ENCODE measurements around the gene SH3PXD2A. TPM values are rescaled to one million over a fixed set of nuclear protein-coding genes. Genes with fewer than 3 reads are reported as not detected.

The SH3PXD2A gene
- total RNA-seq, 4 donors from 2014 or later = 12.1 to 68.5 (median 21.7) TPM

GRCh38 chr10:103566536-103566935 is 288.8 kb downstream of the SH3PXD2A start:
- TF ChIP-seq CTCF (IDR thresholded peaks at IDR 0.05) (no peak), POLR2A (IDR thresholded peaks at IDR 0.05) (no peak)
- no peak overlapping the region for H3K27ac ChIP-seq
- peaks cover 0 to 2% (median 0%) of the 10 kb centered on the region in 4 donors for H3K9me3 ChIP-seq
- no peak overlapping the region for H3K4me3 ChIP-seq
- H3K36me3 ChIP-seq = no peaks in the 10 kb centered on the region
- no peaks in the 10 kb centered on the region for H3K27me3 ChIP-seq
- no peak for DNase-seq
- peaks cover 0 to 10% (median 0%) of the 10 kb centered on the region in 4 donors for H3K4me1 ChIP-seq

- H3K9me3 ChIP-seq = peaks cover 0 to 6% (median 0%) of the 10 kb centered on the region in 4 donors
- no peak overlapping the region for H3K4me3 ChIP-seq
- H3K36me3 ChIP-seq = no peaks in the 10 kb centered on the region
- TF ChIP-seq CTCF (IDR thresholded peaks at IDR 0.05) (peak in 4 of 6 experiments; percentile 40 to 52 (median 48)), POLR2A (IDR thresholded peaks at IDR 0.05) (no peak)
- no peak for DNase-seq
- H3K4me1 ChIP-seq = no peaks in the 10 kb centered on the region
- no peak overlapping the region for H3K27ac ChIP-seq
- no peaks in the 10 kb centered on the region for H3K27me3 ChIP-seq
These were observed 290.4 kb downstream of the SH3PXD2A start for GRCh38 chr10:103564776-103565520.

DNA sequence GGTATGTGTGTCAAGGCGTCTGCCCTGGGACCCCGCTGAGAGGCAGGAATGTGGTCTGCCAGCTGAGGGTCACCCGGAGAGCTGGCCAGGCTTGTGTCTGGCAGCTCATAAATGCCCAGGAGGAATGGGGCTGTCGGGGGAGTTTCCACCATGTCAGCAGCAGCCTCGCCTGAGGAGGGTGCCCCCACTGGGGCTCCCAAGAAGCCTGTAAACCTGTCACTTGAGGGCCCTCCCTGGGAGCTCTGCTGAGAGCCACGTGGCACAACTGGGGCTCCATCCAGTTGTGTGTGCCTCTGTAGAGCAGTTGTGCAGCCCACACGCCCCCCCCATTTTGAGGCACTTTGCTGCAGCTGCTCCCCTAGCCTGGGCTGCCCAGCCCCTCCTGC is 291.3 kb downstream of the SH3PXD2A start:
- TF ChIP-seq CTCF (IDR thresholded peaks at IDR 0.05) (no peak), POLR2A (IDR thresholded peaks at IDR 0.05) (no peak)
- no peak overlapping the region for H3K4me3 ChIP-seq
- DNase-seq = no peak
- H3K27ac ChIP-seq = no peak overlapping the region
- H3K4me1 ChIP-seq = no peaks in the 10 kb centered on the region
- no peaks in the 10 kb centered on the region for H3K36me3 ChIP-seq
- peaks cover 0 to 6% (median 0%) of the 10 kb centered on the region in 4 donors for H3K9me3 ChIP-seq
- no peaks in the 10 kb centered on the region for H3K27me3 ChIP-seq

DNA sequence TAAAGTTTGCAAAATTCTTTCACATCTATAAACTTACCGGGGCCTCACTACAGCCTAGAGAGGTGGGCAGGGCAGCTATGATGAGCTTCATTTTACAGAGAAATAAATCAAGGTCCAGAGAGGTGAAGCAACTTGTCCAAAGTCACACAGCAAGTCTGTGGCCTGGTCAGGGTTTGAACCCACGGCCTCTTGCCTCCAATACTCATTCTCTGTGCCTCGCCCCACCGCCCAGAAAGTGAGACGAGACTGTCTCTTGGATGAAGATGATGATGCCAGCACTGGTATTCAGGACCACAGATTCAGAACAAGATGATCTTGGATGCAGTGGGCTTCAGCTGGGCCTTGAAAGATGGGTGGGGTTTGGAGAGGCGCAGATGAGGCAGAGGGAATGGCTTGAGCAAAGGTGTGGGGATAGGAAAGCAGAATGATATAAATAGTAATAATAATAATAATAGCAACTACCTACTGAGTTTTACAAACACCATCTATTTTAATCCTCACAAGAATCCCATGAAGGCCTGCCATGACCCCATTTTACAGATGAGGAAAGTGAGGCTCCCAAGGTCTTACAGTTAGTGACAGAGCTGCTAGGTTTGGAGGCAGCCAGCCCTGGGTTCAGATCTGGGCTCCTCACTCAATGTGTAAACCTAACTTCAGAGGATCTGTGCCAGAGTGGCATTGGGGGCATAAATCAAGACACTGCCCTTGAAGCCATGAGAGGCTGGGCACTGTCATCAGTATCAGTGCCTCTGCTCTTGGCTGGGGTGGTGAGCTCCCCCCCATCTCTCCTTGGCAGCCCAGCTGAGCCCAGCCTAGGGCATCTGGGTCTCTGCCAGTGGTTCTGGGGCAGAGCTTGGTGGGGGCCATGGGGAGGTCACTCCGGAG is 291.9 kb downstream of the SH3PXD2A start:
- no peak for DNase-seq
- Histone ChIP-seq H3K27me3 (no peaks in the 10 kb centered on the region), H3K36me3 (no peaks in the 10 kb centered on the region), H3K27ac (no peak overlapping the region), H3K9me3 (peaks cover 0 to 6% (median 0%) of the 10 kb centered on the region in 4 donors), H3K4me1 (no peaks in the 10 kb centered on the region), H3K4me3 (no peak overlapping the region)
- no peak for TF ChIP-seq CTCF (IDR thresholded peaks at IDR 0.05)
- no peak for TF ChIP-seq POLR2A (IDR thresholded peaks at IDR 0.05)

GRCh38 chr10:103562383-103562782 is 293.0 kb downstream of the SH3PXD2A start:
- Histone ChIP-seq H3K4me1 (no peaks in the 10 kb centered on the region), H3K4me3 (no peak overlapping the region), H3K9me3 (peaks cover 0 to 6% (median 0%) of the 10 kb centered on the region in 4 donors), H3K36me3 (no peaks in the 10 kb centered on the region), H3K27me3 (no peaks in the 10 kb centered on the region), H3K27ac (no peak overlapping the region)
- TF ChIP-seq CTCF (IDR thresholded peaks at IDR 0.05) (no peak), POLR2A (IDR thresholded peaks at IDR 0.05) (no peak)
- no peak for DNase-seq

Measured in Peyer's patch (tissue), 4 donors.